Bronchial epithelial cell (primary cell): ENCODE data around the gene CCDC3. TPM values are rescaled to one million over a fixed set of nuclear protein-coding genes. Genes with fewer than 3 reads are reported as not detected.

Experiments
- DNase-seq: peaks from one replicate; pipeline ENCODE4 v3.0.0-alpha.2; 2010; ENCODE audit warnings: low read depth
- FAIRE-seq: peaks from 2 replicates; lab custom pipeline; 2011; peaks lifted over from hg19 to GRCh38; lab: Jason Lieb, UNC
- H3K27me3 ChIP-seq: 2 replicates; pipeline ENCODE4 v1.5.1; 2011; ENCODE audit warnings: low read length; ENCODE audit not compliant: control insufficient read depth, insufficient read depth
- H3K36me3 ChIP-seq: 2 replicates; pipeline ENCODE4 v1.5.1; 2011; ENCODE audit warnings: low read length; ENCODE audit not compliant: control insufficient read depth, insufficient read depth
- H3K4me3 ChIP-seq: 2 replicates; pipeline ENCODE4 v1.5.1; 2011; ENCODE audit warnings: mild to moderate bottlenecking, low read depth, low read length, control low read depth
- CTCF ChIP-seq: IDR thresholded peaks from 2 replicates; pipeline ENCODE4 v1.5.1; 2011; ENCODE audit warnings: mild to moderate bottlenecking, moderate library complexity, low read length, control low read depth, inconsistent platforms; ENCODE audit not compliant: insufficient read depth, severe bottlenecking
- total RNA-seq: library from RNA; depleted of rRNA; stranded (reverse); fragments of >200 nt; gene quantifications from 2 replicates; pipeline ENCODE4 v1.2.1, GENCODE V29; 2014

The CCDC3 gene
- total RNA-seq = 1.8 and 3.7 TPM in 2 replicates

- no peak for DNase-seq
- Histone ChIP-seq H3K4me3 (peak within 1 kb of the TSS; percentile 50), H3K36me3 (peaks cover 1% of the 10 kb centered on the region), H3K27me3 (no peaks in the 10 kb centered on the region)
- no peak for FAIRE-seq
- no peak for TF ChIP-seq CTCF
These were observed at the start of gene CCDC3 for GRCh38 chr10:13001041-13001886. TSS of gene CCDC3 (minus strand) at chr10:13001713. CDS start at chr10:13001570, 143 bp downstream.

GRCh38 chr10:13051126-13051694 is 49.7 kb upstream of the CCDC3 start:
- FAIRE-seq = no peak
- DNase-seq = no peak
- TF ChIP-seq CTCF = no peak

GRCh38 chr10:13049774-13050420 is 48.4 kb upstream of the CCDC3 start:
- DNase-seq (no peak), FAIRE-seq (no peak)
- no peaks in the 10 kb centered on the region for H3K27me3 ChIP-seq
- H3K36me3 ChIP-seq = no peaks in the 10 kb centered on the region
- no peak overlapping the region for H3K4me3 ChIP-seq
- no peak for TF ChIP-seq CTCF

More at GRCh38 chr10:13051126-13051694, 49.7 kb upstream of the CCDC3 start:
- H3K27me3 ChIP-seq = no peaks in the 10 kb centered on the region
- H3K4me3 ChIP-seq = no peak overlapping the region
- no peaks in the 10 kb centered on the region for H3K36me3 ChIP-seq

- TF ChIP-seq CTCF = no peak
- Histone ChIP-seq H3K27me3 (no peaks in the 10 kb centered on the region), H3K36me3 (no peaks in the 10 kb centered on the region), H3K4me3 (no peak overlapping the region)
- DNase-seq (no peak), FAIRE-seq (no peak)
These were observed 47.2 kb upstream of the CCDC3 start for GRCh38 chr10:13048762-13049161.

- Histone ChIP-seq H3K36me3 (no peaks in the 10 kb centered on the region), H3K4me3 (no peak overlapping the region), H3K27me3 (no peaks in the 10 kb centered on the region)
- TF ChIP-seq CTCF = no peak
- DNase-seq = no peak
- no peak for FAIRE-seq
These were observed 46.2 kb upstream of the CCDC3 start for GRCh38 chr10:13047529-13048206.
